Nucleus accumbens (tissue), 56 donors: ENCODE data around the gene MTHFR.

ENCODE experiments used
- DNase-seq, 56 donors: peaks; one replicate each; lab custom pipeline; 2025; lab: John Stamatoyannopoulos, UW

MTHFR gene

GRCh38 chr1:11765661-11766428 lies 39.9 kb downstream of the MTHFR start:
- no peak for DNase-seq

GRCh38 chr1:11764519-11764918 lies 41.2 kb downstream of the MTHFR start:
- DNase-seq: no peak

GRCh38 chr1:11764115-11764514 lies 41.6 kb downstream of the MTHFR start:
- no peak for DNase-seq

GRCh38 chr1:11761988-11762406 lies 43.8 kb downstream of the MTHFR start, which contains the start of gene C1orf167:
C1orf167 (plus strand) TSS chr1:11762193; CDS start chr1:11764401, 2,208 bp downstream.
- no peak for DNase-seq

- DNase-seq: no peak
Observed at GRCh38 chr1:11761285-11761684, 44.5 kb downstream of the MTHFR start.

- DNase-seq: no peak
Observed at GRCh38 chr1:11759791-11760190, 46.0 kb downstream of the MTHFR start.

GRCh38 chr1:11757047-11757446 lies 48.7 kb downstream of the MTHFR start:
- no peak for DNase-seq

GRCh38 chr1:11753555-11754208 lies 52.1 kb downstream of the MTHFR start:
- no peak for DNase-seq

GRCh38 chr1:11752359-11753088 lies 53.2 kb downstream of the MTHFR start:
- no peak for DNase-seq

GRCh38 chr1:11751087-11751486 lies 54.7 kb downstream of the MTHFR start:
- no peak for DNase-seq

- no peak for DNase-seq
Observed at GRCh38 chr1:11749996-11750395, 55.8 kb downstream of the MTHFR start.

GRCh38 chr1:11749203-11749689 lies 56.5 kb downstream of the MTHFR start:
- peak in 9 of 56 donors; percentile 8 to 41 (median 17) for DNase-seq

GRCh38 chr1:11748294-11749202 lies 57.2 kb downstream of the MTHFR start:
- no peak for DNase-seq

GRCh38 chr1:11746795-11747487 lies 58.8 kb downstream of the MTHFR start:
- DNase-seq: no peak

GRCh38 chr1:11746092-11746491 lies 59.7 kb downstream of the MTHFR start:
- no peak for DNase-seq

- no peak for DNase-seq
Observed at GRCh38 chr1:11744287-11744686, 61.5 kb downstream of the MTHFR start.

- no peak for DNase-seq
Observed at GRCh38 chr1:11741919-11742558, 63.7 kb downstream of the MTHFR start.

GRCh38 chr1:11741482-11741881 lies 64.3 kb downstream of the MTHFR start:
- no peak for DNase-seq
